ENCODE measurements around the gene TRIM29.

- no peak for TF ChIP-seq CTCF (IDR thresholded peaks at IDR 0.05)
- TF ChIP-seq POLR2A (IDR thresholded peaks at IDR 0.05) = no peak
Observed at GRCh38 chr11:120146413-120147093, 8.6 kb upstream of the TRIM29 start.
